LNCaP clone FGC (cell line): ENCODE data around the gene CDH6.

ENCODE experiments used
- DNase-seq: peaks from one replicate; pipeline ENCODE4 v3.0.0-alpha.2; 2011; ENCODE audit warnings: low read depth
- H3K4me3 ChIP-seq: 2 replicates; pipeline ENCODE4 v1.5.1; 2011; ENCODE audit warnings: mild to moderate bottlenecking, low read depth, low read length, control low read depth
- TF ChIP-seq, protein P1 (sequence below): IDR thresholded peaks from 2 replicates; pipeline ENCODE4 v1.5.1; 2012; ENCODE audit warnings: mild to moderate bottlenecking; ENCODE audit not compliant: control insufficient read depth, insufficient read depth; ENCODE audit errors: extremely low read depth

Gene CDH6

DNA sequence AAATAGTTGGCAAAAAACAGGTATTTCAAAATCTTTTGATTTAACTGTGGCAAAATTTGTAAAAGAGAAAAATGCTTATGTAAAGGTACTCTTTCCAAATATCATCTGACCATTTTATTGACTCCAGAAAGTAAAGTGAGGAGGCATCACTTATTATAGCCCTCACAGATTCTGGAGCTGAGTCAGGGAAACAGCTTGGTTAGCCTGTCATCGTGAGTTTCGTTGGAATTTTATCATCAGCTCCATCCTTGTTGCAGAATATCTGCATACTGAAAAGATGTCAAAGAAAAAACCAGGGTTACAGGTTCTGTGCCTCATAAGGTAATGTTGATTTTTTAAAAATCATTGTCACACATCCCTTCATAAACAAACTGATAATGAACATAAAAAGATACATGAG lies 74.8 kb downstream of the CDH6 start:
- no peak overlapping the region for H3K4me3 ChIP-seq
- TF ChIP-seq, protein P1, sequence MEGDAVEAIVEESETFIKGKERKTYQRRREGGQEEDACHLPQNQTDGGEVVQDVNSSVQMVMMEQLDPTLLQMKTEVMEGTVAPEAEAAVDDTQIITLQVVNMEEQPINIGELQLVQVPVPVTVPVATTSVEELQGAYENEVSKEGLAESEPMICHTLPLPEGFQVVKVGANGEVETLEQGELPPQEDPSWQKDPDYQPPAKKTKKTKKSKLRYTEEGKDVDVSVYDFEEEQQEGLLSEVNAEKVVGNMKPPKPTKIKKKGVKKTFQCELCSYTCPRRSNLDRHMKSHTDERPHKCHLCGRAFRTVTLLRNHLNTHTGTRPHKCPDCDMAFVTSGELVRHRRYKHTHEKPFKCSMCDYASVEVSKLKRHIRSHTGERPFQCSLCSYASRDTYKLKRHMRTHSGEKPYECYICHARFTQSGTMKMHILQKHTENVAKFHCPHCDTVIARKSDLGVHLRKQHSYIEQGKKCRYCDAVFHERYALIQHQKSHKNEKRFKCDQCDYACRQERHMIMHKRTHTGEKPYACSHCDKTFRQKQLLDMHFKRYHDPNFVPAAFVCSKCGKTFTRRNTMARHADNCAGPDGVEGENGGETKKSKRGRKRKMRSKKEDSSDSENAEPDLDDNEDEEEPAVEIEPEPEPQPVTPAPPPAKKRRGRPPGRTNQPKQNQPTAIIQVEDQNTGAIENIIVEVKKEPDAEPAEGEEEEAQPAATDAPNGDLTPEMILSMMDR, result no peak
- DNase-seq, result no peak

DNA sequence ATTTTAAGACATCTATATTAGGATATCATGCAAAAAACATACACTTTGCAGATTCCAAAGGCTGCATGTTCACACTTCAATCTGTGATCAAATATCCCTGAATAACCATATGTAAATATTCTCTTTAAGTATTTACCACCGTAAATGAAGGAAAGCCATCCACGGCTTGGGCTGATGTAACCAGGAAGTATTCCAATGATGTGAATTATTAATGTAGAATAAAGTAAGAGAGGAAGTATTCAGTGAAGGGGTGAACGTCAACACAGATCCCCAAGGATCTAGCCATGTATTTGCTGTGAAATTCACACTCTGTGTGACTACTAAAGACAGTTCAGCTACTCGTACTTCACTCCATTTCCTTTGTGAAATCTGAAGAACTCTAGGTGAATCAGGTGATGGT lies 75.2 kb downstream of the CDH6 start:
- TF ChIP-seq, protein P1, result no peak
- no peak overlapping the region for H3K4me3 ChIP-seq
- DNase-seq, result no peak

DNA sequence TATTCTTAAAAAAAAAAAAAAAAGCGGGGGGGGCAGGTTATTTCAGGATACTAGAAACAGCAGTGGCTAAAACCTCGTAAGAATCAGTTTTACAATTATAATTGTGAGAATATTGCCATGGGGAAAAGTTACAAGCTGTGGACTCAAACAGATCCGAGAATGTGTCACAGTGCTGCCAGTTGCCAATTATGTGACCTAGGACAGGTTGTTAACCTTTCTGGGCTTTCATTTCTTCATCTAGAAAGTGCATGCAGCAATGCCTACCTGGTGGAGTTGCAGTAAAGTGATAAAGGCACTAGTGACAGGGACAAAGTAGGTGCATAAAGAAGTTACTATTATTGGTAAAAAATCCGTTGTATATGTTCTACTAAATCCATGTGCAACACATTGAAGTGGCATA lies 75.8 kb downstream of the CDH6 start:
- no peak overlapping the region for H3K4me3 ChIP-seq
- DNase-seq, result no peak
- TF ChIP-seq, protein P1, result no peak

DNA sequence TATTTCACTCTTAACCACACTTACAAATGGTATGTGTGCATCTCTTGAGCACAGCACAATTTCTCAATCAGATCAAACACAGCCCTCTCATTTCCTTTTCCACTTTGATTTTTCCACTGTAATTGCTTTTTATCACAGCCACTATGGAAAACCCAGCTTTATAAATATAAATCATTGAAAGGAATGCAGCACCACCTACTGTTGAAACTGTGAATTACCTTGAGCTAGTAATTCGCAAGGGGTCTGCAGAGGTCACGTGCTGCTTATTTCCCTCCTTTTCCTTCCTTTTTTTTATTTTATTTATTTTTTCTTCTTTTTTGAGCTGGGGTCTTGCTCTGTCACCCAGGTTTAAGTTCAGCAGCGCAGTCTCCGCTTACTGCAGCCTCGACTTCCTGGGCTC lies 76.9 kb downstream of the CDH6 start:
- TF ChIP-seq, protein P1, result peak; percentile 56
- DNase-seq, result no peak
- H3K4me3 ChIP-seq, result no peak overlapping the region

DNA sequence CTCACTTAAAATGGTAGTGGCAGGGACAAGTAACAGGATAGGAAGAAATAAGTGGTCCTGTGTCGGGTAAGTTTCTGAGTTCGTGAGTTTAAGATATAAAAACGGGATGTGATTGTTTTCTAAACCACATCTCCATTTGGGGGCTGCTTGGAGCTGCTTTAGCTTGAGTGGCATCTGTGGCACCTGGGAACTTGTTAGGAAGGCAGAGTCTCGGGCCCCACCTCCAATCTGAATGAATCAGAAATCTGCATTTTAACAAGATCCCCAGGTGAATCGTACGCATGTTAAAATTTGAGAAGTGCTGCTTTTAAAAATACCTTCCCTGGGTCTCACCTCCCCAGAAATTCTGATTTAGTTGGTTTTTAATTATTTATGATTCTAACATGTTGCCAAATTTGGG lies 78.1 kb downstream of the CDH6 start:
- TF ChIP-seq, protein P1, result no peak
- no peak overlapping the region for H3K4me3 ChIP-seq
- DNase-seq, result no peak

DNA sequence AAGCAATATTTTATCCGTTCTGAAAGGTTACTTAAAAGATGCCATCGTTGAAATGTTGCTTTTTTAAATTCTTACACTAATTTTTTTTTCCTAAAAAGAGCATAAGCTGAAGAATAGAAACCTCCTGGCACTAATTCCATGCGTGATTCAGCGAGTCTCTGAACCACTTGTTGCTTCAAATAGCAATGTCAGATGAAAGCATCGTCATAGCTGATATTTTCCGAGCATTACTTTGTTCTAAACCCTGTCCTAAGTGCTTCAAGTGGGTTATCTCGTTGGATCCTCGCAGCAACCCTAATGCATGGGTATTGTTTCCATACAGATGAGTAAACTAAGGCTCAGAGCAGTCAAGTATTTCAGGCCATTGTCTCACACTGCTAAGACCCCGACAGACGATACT lies 79.7 kb downstream of the CDH6 start:
- no peak overlapping the region for H3K4me3 ChIP-seq
- TF ChIP-seq, protein P1, result no peak
- DNase-seq, result no peak

DNA sequence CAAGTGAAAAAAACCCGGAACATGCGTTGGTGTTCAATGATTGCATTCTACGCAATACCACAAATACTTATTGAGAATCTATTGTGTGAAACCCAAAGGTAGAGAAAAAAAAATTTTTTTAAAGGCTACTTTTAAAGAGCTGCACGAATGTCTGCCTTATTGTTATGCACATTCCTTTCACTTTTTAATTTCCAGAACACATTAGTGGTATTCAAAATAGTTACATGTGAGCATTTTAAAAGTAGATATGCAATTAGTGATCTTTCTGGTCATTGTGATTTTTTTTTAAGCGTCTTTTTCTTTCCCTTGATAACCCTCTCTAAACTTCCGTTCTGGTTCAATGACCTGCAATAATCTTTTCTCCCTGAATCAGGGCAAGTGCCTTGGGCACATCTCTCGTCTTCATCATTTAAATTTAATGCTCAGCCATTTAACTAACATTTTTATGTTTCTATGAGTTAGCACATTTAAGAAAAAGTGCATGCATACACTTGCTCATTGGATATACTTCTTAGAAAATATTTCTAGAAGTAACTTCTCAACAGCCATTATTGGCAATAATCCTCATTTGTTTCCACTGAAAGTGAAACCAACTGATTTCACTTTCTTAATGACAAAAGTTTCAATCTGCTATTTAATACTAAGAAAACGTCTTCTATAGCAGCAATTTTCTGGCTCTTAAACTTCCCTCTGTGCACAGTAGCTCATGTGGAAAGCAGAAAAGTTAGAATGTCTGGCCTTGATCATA lies 80.3 kb downstream of the CDH6 start:
- DNase-seq, result no peak
- H3K4me3 ChIP-seq, result no peak overlapping the region
- TF ChIP-seq, protein P1, result no peak
